A673 (cell line): ENCODE data around the gene GAB2. TPM values are rescaled to one million over a fixed set of nuclear protein-coding genes. Genes with fewer than 3 reads are reported as not detected.

Experiments
- BruUV-seq: library from RNA; stranded (reverse); fragments of 400-500 nt; replicated peaks from 2 replicates; lab custom pipeline; 2021; lab: Mats Ljungman, UMichigan
- CTCF ChIA-PET: fragments of 300-600 bp; sonication (Branson Sonifier 250); formaldehyde crosslinking; loops from one replicate; lab custom pipeline; 2022; ENCODE audit warnings: antibody characterized with exemption; lab: Charles Lee
- POLR2A ChIA-PET: fragments of 300-600 bp; sonication (Branson Sonifier 250); formaldehyde crosslinking; loops from one replicate; lab custom pipeline; 2022; ENCODE audit warnings: antibody characterized with exemption; ENCODE audit not compliant: low non-redundant PET; lab: Charles Lee
- DNase-seq: peaks from one replicate; pipeline ENCODE4 v3.0.0-alpha.2; 2015; ENCODE audit warnings: low spot score
- H3K27ac ChIP-seq: fragments of 200-600 bp; sonication (generic); 2 replicates; pipeline ENCODE4 v1.5.1; 2016; ENCODE audit warnings: mixed run types, low read depth, mild to moderate bottlenecking, mixed read lengths, antibody characterized with exemption, low read length; ENCODE audit not compliant: poor library complexity, severe bottlenecking
- H3K27me3 ChIP-seq: fragments of 200-600 bp; sonication (generic); replicated peaks from 2 replicates; pipeline ENCODE4 v1.6.1; 2017; ENCODE audit warnings: mixed run types, low read depth, mild to moderate bottlenecking, mixed read lengths, antibody characterized with exemption, low read length; ENCODE audit not compliant: insufficient read depth, poor library complexity
- H3K36me3 ChIP-seq: fragments of 200-600 bp; sonication (generic); 2 replicates; pipeline ENCODE4 v1.6.1; 2016; ENCODE audit warnings: mixed run types, mild to moderate bottlenecking, mixed read lengths, antibody characterized with exemption, low read length; ENCODE audit not compliant: insufficient read depth, poor library complexity, severe bottlenecking
- H3K4me1 ChIP-seq: fragments of 200-600 bp; sonication (generic); 2 replicates; pipeline ENCODE4 v1.6.1; 2017; ENCODE audit warnings: mixed run types, mild to moderate bottlenecking, mixed read lengths, antibody characterized with exemption, low read length; ENCODE audit not compliant: insufficient read depth, poor library complexity, severe bottlenecking
- H3K4me3 ChIP-seq: fragments of 200-600 bp; sonication (generic); 2 replicates; pipeline ENCODE4 v1.5.1; 2016; ENCODE audit warnings: low read depth, mixed run types, mild to moderate bottlenecking, mixed read lengths, low read length; ENCODE audit not compliant: poor library complexity, severe bottlenecking
- H3K9me3 ChIP-seq: fragments of 200-600 bp; sonication (generic); 2 replicates; pipeline ENCODE4 v1.6.1; 2016; ENCODE audit warnings: mixed run types, low read depth, mild to moderate bottlenecking, mixed read lengths, antibody characterized with exemption, low read length; ENCODE audit not compliant: poor library complexity, severe bottlenecking
- EZH2 ChIP-seq: fragments of 200-600 bp; sonication (generic); IDR thresholded peaks from 2 replicates; pipeline ENCODE4 v1.6.1; 2017; ENCODE audit warnings: borderline replicate concordance, low read depth, mild to moderate bottlenecking, mixed read lengths, antibody characterized with exemption, low read length; ENCODE audit not compliant: poor library complexity, severe bottlenecking
- intact Hi-C: fragments of 100-400 bp; cut with micrococcal nuclease; formaldehyde crosslinking; loops from one replicate; pipeline ENCODE4 v1.10.0; 2022; ENCODE audit not compliant: unreplicated experiment
- total RNA-seq: library from RNA; stranded (reverse); gene quantifications from 2 replicates; pipeline ENCODE4 v1.2.3, GENCODE V29; 2021
- TF ChIP-seq, protein P1 (sequence below): fragments of 300-800, 200-600 bp; sonication (generic); conservative IDR thresholded peaks from 2 replicates; pipeline ENCODE4 v1.5.1; 2017; ENCODE audit warnings: low read depth, mild to moderate bottlenecking, antibody characterized with exemption, low read length, moderate library complexity, mixed read lengths

The GAB2 gene
- total RNA-seq, 1 experiment from 2014 or later, result 21.5 TPM

DNA sequence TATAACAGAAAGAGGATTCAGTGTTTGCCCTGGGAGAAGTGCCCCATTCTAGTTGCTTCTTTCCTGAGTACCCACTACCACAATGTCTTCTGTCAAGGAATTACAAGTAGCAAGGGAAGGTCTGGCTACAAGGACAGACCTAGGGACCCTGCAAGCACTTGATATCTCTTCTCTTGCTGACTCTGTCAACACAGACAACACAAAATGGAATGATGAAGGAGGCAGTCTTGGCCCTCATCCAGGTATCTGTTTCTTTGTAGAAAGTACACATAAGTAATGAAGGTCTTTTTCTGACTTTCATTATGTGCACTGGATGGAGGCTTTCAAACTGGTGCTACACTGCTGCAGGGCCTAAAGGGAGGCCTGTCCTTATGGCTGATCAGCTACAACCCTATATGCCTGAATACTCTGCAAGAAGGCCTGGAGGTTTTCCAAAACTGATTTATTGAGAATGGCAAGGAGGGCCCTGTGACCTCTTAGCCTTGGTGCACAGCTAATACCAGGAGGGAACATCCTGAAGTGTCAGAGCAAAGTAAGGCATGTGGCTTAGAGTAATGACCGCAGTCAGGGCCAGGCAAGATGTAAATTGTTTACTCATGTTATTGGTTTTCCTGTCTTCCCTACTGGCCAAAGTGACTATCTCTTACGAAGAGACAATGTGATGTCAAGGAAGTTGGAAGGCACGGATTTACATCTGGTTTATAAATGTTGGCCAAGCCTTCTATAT lies 31.2 kb downstream of the GAB2 start:
- no peaks in the 10 kb centered on the region for H3K36me3 ChIP-seq
- no peaks in the 10 kb centered on the region for H3K27me3 ChIP-seq
- POLR2A ChIA-PET, result no interaction called here
- H3K4me1 ChIP-seq, result peaks cover 8% of the 10 kb centered on the region
- CTCF ChIA-PET, result no interaction called here
- no peak overlapping the region for H3K4me3 ChIP-seq
- H3K9me3 ChIP-seq, result peaks cover 27% of the 10 kb centered on the region
- intact Hi-C loops, result no loop called here
- no peak for DNase-seq
- TF ChIP-seq, protein P1, sequence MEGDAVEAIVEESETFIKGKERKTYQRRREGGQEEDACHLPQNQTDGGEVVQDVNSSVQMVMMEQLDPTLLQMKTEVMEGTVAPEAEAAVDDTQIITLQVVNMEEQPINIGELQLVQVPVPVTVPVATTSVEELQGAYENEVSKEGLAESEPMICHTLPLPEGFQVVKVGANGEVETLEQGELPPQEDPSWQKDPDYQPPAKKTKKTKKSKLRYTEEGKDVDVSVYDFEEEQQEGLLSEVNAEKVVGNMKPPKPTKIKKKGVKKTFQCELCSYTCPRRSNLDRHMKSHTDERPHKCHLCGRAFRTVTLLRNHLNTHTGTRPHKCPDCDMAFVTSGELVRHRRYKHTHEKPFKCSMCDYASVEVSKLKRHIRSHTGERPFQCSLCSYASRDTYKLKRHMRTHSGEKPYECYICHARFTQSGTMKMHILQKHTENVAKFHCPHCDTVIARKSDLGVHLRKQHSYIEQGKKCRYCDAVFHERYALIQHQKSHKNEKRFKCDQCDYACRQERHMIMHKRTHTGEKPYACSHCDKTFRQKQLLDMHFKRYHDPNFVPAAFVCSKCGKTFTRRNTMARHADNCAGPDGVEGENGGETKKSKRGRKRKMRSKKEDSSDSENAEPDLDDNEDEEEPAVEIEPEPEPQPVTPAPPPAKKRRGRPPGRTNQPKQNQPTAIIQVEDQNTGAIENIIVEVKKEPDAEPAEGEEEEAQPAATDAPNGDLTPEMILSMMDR, result no peak
- TF ChIP-seq EZH2, result no peak
- H3K27ac ChIP-seq, result no peak overlapping the region
- BruUV-seq, result no TSS peak

GRCh38 chr11:78385205-78385604 lies 32.4 kb downstream of the GAB2 start:
- Histone ChIP-seq H3K36me3 (no peaks in the 10 kb centered on the region), H3K27ac (no peak overlapping the region), H3K4me3 (no peak overlapping the region), H3K4me1 (peaks cover 18% of the 10 kb centered on the region), H3K27me3 (no peaks in the 10 kb centered on the region), H3K9me3 (peaks cover 27% of the 10 kb centered on the region)
- POLR2A ChIA-PET, result no interaction called here
- no peak for TF ChIP-seq EZH2
- CTCF ChIA-PET, result interaction anchor here (0.5 kb wide), 1 partner anchor 47 kb away, joined by 3 read pairs; no protein-coding TSS in a partner anchor
- no peak for DNase-seq
- no TSS peak for BruUV-seq
- intact Hi-C loops, result no loop called here

DNA sequence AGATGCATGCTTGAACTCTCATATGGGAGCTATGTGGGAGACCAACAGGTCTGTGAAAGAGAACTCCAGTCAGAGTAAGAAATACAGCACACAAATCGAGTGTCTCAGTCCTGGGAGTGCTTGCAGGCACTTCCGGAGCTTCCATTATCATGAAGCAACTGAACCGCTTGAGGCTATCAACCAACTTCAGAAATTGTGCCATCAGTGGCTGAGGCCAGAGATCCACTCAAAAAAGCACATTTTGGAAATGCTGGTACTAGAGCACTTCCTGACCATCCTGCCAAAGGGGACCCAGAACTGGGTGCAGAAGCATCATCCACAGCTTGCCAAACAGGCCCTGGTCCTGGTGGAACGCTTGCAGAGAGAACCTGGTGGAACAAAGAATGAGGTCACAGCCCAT lies 33.4 kb downstream of the GAB2 start:
- intact Hi-C loops, result no loop called here
- Histone ChIP-seq H3K36me3 (no peaks in the 10 kb centered on the region), H3K27ac (no peak overlapping the region), H3K27me3 (no peaks in the 10 kb centered on the region), H3K4me1 (peaks cover 28% of the 10 kb centered on the region), H3K4me3 (no peak overlapping the region), H3K9me3 (peaks cover 27% of the 10 kb centered on the region)
- POLR2A ChIA-PET, result no interaction called here
- DNase-seq, result no peak
- no TSS peak for BruUV-seq
- TF ChIP-seq EZH2, result no peak
- TF ChIP-seq, protein P1, result no peak
- CTCF ChIA-PET, result no interaction called here
